Superior temporal gyrus (tissue), 1 donor: Measurements from ENCODE around the gene TFG.
"Not testable (repeated sequence)": the region's sequence is repeated elsewhere in the genome, so short reads cannot be mapped to it uniquely, and the experiment has no call there.

Experiments
- DNase-seq: peaks from one replicate; pipeline ENCODE4 v3.0.0-alpha.2; 2016; ENCODE audit errors: extremely low spot score

TFG gene

GRCh38 chr3:100708989-100709841 is at the start of gene TFG:
Gene TFG (plus strand): TSS chr3:100709494. CDS start chr3:100713686, 4,192 bp downstream.
- DNase-seq, result peak; percentile 99

- not testable (repeated sequence) for DNase-seq
Measured at GRCh38 chr3:100661294-100661693, 48.0 kb upstream of the TFG start.

- DNase-seq, result no peak
Measured at GRCh38 chr3:100662113-100662823, 47.0 kb upstream of the TFG start.

- no peak for DNase-seq
Measured at GRCh38 chr3:100665230-100665629, 44.1 kb upstream of the TFG start.

- DNase-seq, result not testable (repeated sequence)
Measured at GRCh38 chr3:100666699-100667098, 42.6 kb upstream of the TFG start.

GRCh38 chr3:100667316-100667715 is 42.0 kb upstream of the TFG start:
- DNase-seq, result not testable (repeated sequence)

- DNase-seq, result not testable (repeated sequence)
Measured at GRCh38 chr3:100670995-100671394, 38.3 kb upstream of the TFG start.

- DNase-seq, result no peak
Measured at GRCh38 chr3:100681496-100681895, 27.8 kb upstream of the TFG start.

- DNase-seq, result no peak
Measured at GRCh38 chr3:100682056-100682853, 27.0 kb upstream of the TFG start.

GRCh38 chr3:100682854-100683760 is 26.2 kb upstream of the TFG start:
- no peak for DNase-seq

- DNase-seq, result no peak
Measured at GRCh38 chr3:100693225-100693624, 16.1 kb upstream of the TFG start.

- DNase-seq, result no peak
Measured at GRCh38 chr3:100695696-100696095, 13.6 kb upstream of the TFG start.

GRCh38 chr3:100696161-100696560 is 13.1 kb upstream of the TFG start:
- DNase-seq, result no peak

- DNase-seq, result no peak
Measured at GRCh38 chr3:100697172-100697571, 12.1 kb upstream of the TFG start.

GRCh38 chr3:100697723-100698285 is 11.5 kb upstream of the TFG start:
- no peak for DNase-seq

GRCh38 chr3:100698736-100699135 is 10.6 kb upstream of the TFG start:
- no peak for DNase-seq

- DNase-seq, result no peak
Measured at GRCh38 chr3:100700708-100701107, 8.6 kb upstream of the TFG start.

- DNase-seq, result no peak
Measured at GRCh38 chr3:100702082-100702979, 7.0 kb upstream of the TFG start.

GRCh38 chr3:100702980-100703345 is 6.3 kb upstream of the TFG start:
- no peak for DNase-seq

- no peak for DNase-seq
Measured at GRCh38 chr3:100703865-100704264, 5.4 kb upstream of the TFG start.
